ENCODE data around the gene PPARGC1A.

The PPARGC1A gene

GRCh38 chr4:23897564-23898109, 7.8 kb upstream of the PPARGC1A start:
- Histone ChIP-seq H3K27ac (ENCODE audit: low read depth, low read length) (no peak overlapping the region), H3K9me2 (replicated peaks; ENCODE audit: control insufficient read depth, low read length) (no peaks in the 10 kb centered on the region), H3K36me3 (ENCODE audit: control insufficient read depth, low read length) (no peaks in the 10 kb centered on the region), H4K20me1 (ENCODE audit: control insufficient read depth, insufficient read depth, low read depth, low read length) (no peaks in the 10 kb centered on the region), H3K79me2 (ENCODE audit: control insufficient read depth, low read length) (no peaks in the 10 kb centered on the region), H3F3A (ENCODE audit: control insufficient read depth, insufficient read depth) (no peaks in the 10 kb centered on the region), H3K4me3 (ENCODE audit: low read length) (no peak overlapping the region), H3K4me2 (ENCODE audit: low read length) (no peak overlapping the region), H3K27me3 (ENCODE audit: control insufficient read depth, low read length) (no peaks in the 10 kb centered on the region), H3K4me1 (ENCODE audit: control insufficient read depth, low read length) (no peaks in the 10 kb centered on the region), H3K9me3 (ENCODE audit: control insufficient read depth, insufficient read depth, low read length) (no peaks in the 10 kb centered on the region)
- TF ChIP-seq EZH2phosphoT487 (IDR thresholded peaks at IDR 0.05; ENCODE audit: borderline replicate concordance, low read length) (no peak), CTCF (IDR thresholded peaks at IDR 0.05; ENCODE audit: low read depth, low read length, poor library complexity, severe bottlenecking) (no peak)

GRCh38 chr4:23894021-23894420, 4.2 kb upstream of the PPARGC1A start:
- Histone ChIP-seq H3K4me2 (ENCODE audit: low read length) (no peak overlapping the region), H3K79me2 (ENCODE audit: control insufficient read depth, low read length) (no peaks in the 10 kb centered on the region), H3K27me3 (ENCODE audit: control insufficient read depth, low read length) (no peaks in the 10 kb centered on the region), H4K20me1 (ENCODE audit: control insufficient read depth, insufficient read depth, low read depth, low read length) (no peaks in the 10 kb centered on the region), H3K4me1 (ENCODE audit: control insufficient read depth, low read length) (no peaks in the 10 kb centered on the region), H3K9me3 (ENCODE audit: control insufficient read depth, insufficient read depth, low read length) (no peaks in the 10 kb centered on the region), H3K4me3 (ENCODE audit: low read length) (no peak overlapping the region), H3K36me3 (ENCODE audit: control insufficient read depth, low read length) (no peaks in the 10 kb centered on the region), H3F3A (ENCODE audit: control insufficient read depth, insufficient read depth) (no peaks in the 10 kb centered on the region), H3K27ac (ENCODE audit: low read depth, low read length) (no peak overlapping the region), H3K9me2 (replicated peaks; ENCODE audit: control insufficient read depth, low read length) (no peaks in the 10 kb centered on the region)
- TF ChIP-seq EZH2phosphoT487 (IDR thresholded peaks at IDR 0.05; ENCODE audit: borderline replicate concordance, low read length) (no peak), CTCF (IDR thresholded peaks at IDR 0.05; ENCODE audit: low read depth, low read length, poor library complexity, severe bottlenecking) (no peak)

- Histone ChIP-seq H3K4me3 (ENCODE audit: low read length) (no peak overlapping the region), H3K4me2 (ENCODE audit: low read length) (no peak overlapping the region)
- no peak for TF ChIP-seq EZH2phosphoT487 (IDR thresholded peaks at IDR 0.05; ENCODE audit: borderline replicate concordance, low read length)
Observed at GRCh38 chr4:23891064-23891421, 1.2 kb upstream of the PPARGC1A start.

GRCh38 chr4:23890369-23891063, 669 bp upstream of the PPARGC1A start:
- no peaks in the 10 kb centered on the region for H3K4me1 ChIP-seq (ENCODE audit: control insufficient read depth, low read length)
- H3F3A ChIP-seq (ENCODE audit: control insufficient read depth, insufficient read depth), result no peaks in the 10 kb centered on the region
- H3K4me2 ChIP-seq (ENCODE audit: low read length), result no peak overlapping the region
- H3K9me3 ChIP-seq (ENCODE audit: control insufficient read depth, insufficient read depth, low read length), result no peaks in the 10 kb centered on the region
- no peaks in the 10 kb centered on the region for H3K79me2 ChIP-seq (ENCODE audit: control insufficient read depth, low read length)
- H3K4me3 ChIP-seq (ENCODE audit: low read length), result no peak overlapping the region
- no peaks in the 10 kb centered on the region for H3K27me3 ChIP-seq (ENCODE audit: control insufficient read depth, low read length)
- H3K27ac ChIP-seq (ENCODE audit: low read depth, low read length), result no peak overlapping the region
- no peaks in the 10 kb centered on the region for H3K9me2 ChIP-seq (replicated peaks; ENCODE audit: control insufficient read depth, low read length)
- H4K20me1 ChIP-seq (ENCODE audit: control insufficient read depth, insufficient read depth, low read depth, low read length), result no peaks in the 10 kb centered on the region
- H3K36me3 ChIP-seq (ENCODE audit: control insufficient read depth, low read length), result no peaks in the 10 kb centered on the region
- TF ChIP-seq EZH2phosphoT487 (IDR thresholded peaks at IDR 0.05; ENCODE audit: borderline replicate concordance, low read length), result no peak
- TF ChIP-seq CTCF (IDR thresholded peaks at IDR 0.05; ENCODE audit: low read depth, low read length, poor library complexity, severe bottlenecking), result no peak

More at GRCh38 chr4:23891064-23891421, 1.2 kb upstream of the PPARGC1A start:
- no peaks in the 10 kb centered on the region for H3K36me3 ChIP-seq (ENCODE audit: control insufficient read depth, low read length)
- H3K9me2 ChIP-seq (replicated peaks; ENCODE audit: control insufficient read depth, low read length), result no peaks in the 10 kb centered on the region
- H3K4me1 ChIP-seq (ENCODE audit: control insufficient read depth, low read length), result no peaks in the 10 kb centered on the region
- H4K20me1 ChIP-seq (ENCODE audit: control insufficient read depth, insufficient read depth, low read depth, low read length), result no peaks in the 10 kb centered on the region
- H3K9me3 ChIP-seq (ENCODE audit: control insufficient read depth, insufficient read depth, low read length), result no peaks in the 10 kb centered on the region
- no peaks in the 10 kb centered on the region for H3K79me2 ChIP-seq (ENCODE audit: control insufficient read depth, low read length)
- H3F3A ChIP-seq (ENCODE audit: control insufficient read depth, insufficient read depth), result no peaks in the 10 kb centered on the region
- H3K27me3 ChIP-seq (ENCODE audit: control insufficient read depth, low read length), result no peaks in the 10 kb centered on the region
- no peak overlapping the region for H3K27ac ChIP-seq (ENCODE audit: low read depth, low read length)

Measured in DOHH2 (cell line).